K562 (cell line): Measurements from ENCODE around the gene MRPS18B. TPM values are rescaled to one million over a fixed set of nuclear protein-coding genes. Genes with fewer than 3 reads are reported as not detected.
A peak's percentile ranks its signal among the peaks of the same experiment; 100 is the strongest.

ENCODE experiments used
- ATF1 ChIP-seq, 2 experiments: fragments of 450-650 bp in 1 of 2; IDR thresholded peaks; 2 replicates each; pipeline ENCODE4 v1.6.1; 2016; ENCODE audit warnings: missing compliant biosample characterization in 1 of 2, missing genetic modification characterization in 1 of 2
- ATF7 ChIP-seq: fragments of 450-650 bp; IDR thresholded peaks from 2 replicates; pipeline ENCODE4 v1.7.1; 2014; ENCODE audit warnings: mild to moderate bottlenecking, moderate library complexity
- BCL6 ChIP-seq: fragments of 250-450 bp; sonication (Bioruptor Pico); IDR thresholded peaks from 2 replicates; pipeline ENCODE4 v1.4.0; 2020
- CBFA2T3 ChIP-seq: fragments of 450-650 bp; IDR thresholded peaks from 2 replicates; pipeline ENCODE4 v1.6.1; 2017
- ESRRA ChIP-seq: fragments of 450-650 bp; IDR thresholded peaks from 2 replicates; pipeline ENCODE4 v1.6.1; 2014; ENCODE audit warnings: low read depth, mild to moderate bottlenecking, moderate library complexity, borderline replicate concordance
- HDAC1 ChIP-seq, 2 experiments: fragments of 450-650 bp; IDR thresholded peaks; 2 replicates each; pipeline ENCODE4 v1.6.1; 2016 to 2017; ENCODE audit warnings: inconsistent platforms in 1 of 2, mild to moderate bottlenecking in 1 of 2, moderate library complexity in 1 of 2
- HLTF ChIP-seq: fragments of 450-650 bp; IDR thresholded peaks from 2 replicates; pipeline ENCODE4 v1.6.1; 2016
- MEIS2 ChIP-seq: fragments of 450-650 bp; IDR thresholded peaks from 2 replicates; pipeline ENCODE4 v1.6.1; 2014; ENCODE audit warnings: mild to moderate bottlenecking; ENCODE audit not compliant: partially characterized antibody
- MTA1 ChIP-seq: fragments of 450-650 bp; IDR thresholded peaks from 2 replicates; pipeline ENCODE4 v1.6.1; 2017; ENCODE audit warnings: borderline replicate concordance
- MTA2 ChIP-seq: fragments of 450-650 bp; IDR thresholded peaks from 2 replicates; pipeline ENCODE4 v1.6.1; 2016; ENCODE audit warnings: low read depth
- NCOA1 ChIP-seq: fragments of 450-650 bp; IDR thresholded peaks from 2 replicates; pipeline ENCODE4 v1.6.1; 2016; ENCODE audit warnings: low read depth
- SETDB1 ChIP-seq: IDR thresholded peaks from one replicate; pipeline ENCODE4 v1.6.1; 2012; ENCODE audit warnings: low read length, control low read depth, inconsistent platforms
- SIN3B ChIP-seq: fragments of 450-650 bp; IDR thresholded peaks from 2 replicates; pipeline ENCODE4 v1.6.1; 2017; ENCODE audit warnings: low read depth, mild to moderate bottlenecking, moderate library complexity
- SMARCB1 ChIP-seq: IDR thresholded peaks from 2 replicates; pipeline ENCODE4 v1.6.1; 2011; ENCODE audit warnings: improper control_type of control experiment, low read depth; ENCODE audit not compliant: insufficient read length
- SRSF3 ChIP-seq: fragments of 200-400 bp; formaldehyde crosslinking; IDR thresholded peaks from 2 replicates; pipeline ENCODE4 v1.6.1; 2016; ENCODE audit warnings: mild to moderate bottlenecking, low read length, moderate library complexity; ENCODE audit not compliant: insufficient read depth
- STAT5B ChIP-seq: fragments of 250-450 bp; sonication (Bioruptor Pico); IDR thresholded peaks from 2 replicates; pipeline ENCODE4 v1.8.0; 2021; ENCODE audit warnings: mild to moderate bottlenecking, inconsistent platforms
- TSC22D4 ChIP-seq: fragments of 450-650 bp; IDR thresholded peaks from 2 replicates; pipeline ENCODE4 v1.6.1; 2016; ENCODE audit warnings: missing genetic modification characterization, missing biosample characterization, control low read depth
- U2AF1 ChIP-seq: fragments of 200-400 bp; formaldehyde crosslinking; optimal IDR thresholded peaks from 2 replicates; pipeline ENCODE3; 2017; ENCODE audit warnings: mild to moderate bottlenecking, low read depth, low read length, moderate library complexity
- ZNF23 ChIP-seq: fragments of 250-450 bp; sonication (Bioruptor Pico); IDR thresholded peaks from 2 replicates; pipeline ENCODE4 v1.4.0; 2020; ENCODE audit warnings: mild to moderate bottlenecking
- ZNF232 ChIP-seq: sonication (generic); formaldehyde crosslinking; IDR thresholded peaks from 2 replicates; pipeline ENCODE4 v1.8.0; 2022; ENCODE audit warnings: mild to moderate bottlenecking, missing genetic modification reagents
- ZNF263 ChIP-seq: sonication (generic); formaldehyde crosslinking; IDR thresholded peaks from 2 replicates; pipeline ENCODE4 v1.8.0; 2022; ENCODE audit warnings: mild to moderate bottlenecking, missing genetic modification reagents, borderline replicate concordance
- polyA plus RNA-seq, 8 experiments: library from polyadenylated mRNA; depleted of rRNA in 4 of 8; stranded (reverse) in 5 of 8; unstranded in 3 of 8; fragments of >200 nt; fragmentation: Nextera tagmentation in 2 of 8; fragmentation: Illumina TruSeq in 1 of 8; extraction: Ambion mirVana in 2 of 8; extraction: Trizol in 1 of 8; gene quantifications; 2 replicates each; pipeline versions ENCODE4 v1.2.1 to v1.2.3, GENCODE V29; 2011 to 2014; ENCODE audit warnings: inconsistent platforms in 1 of 8, missing spikeins in 1 of 8
- total RNA-seq, 7 experiments: library from RNA; depleted of rRNA in 6 of 7; stranded (reverse); fragments of >200 nt in 6 of 7; fragmentation: Illumina TruSeq in 2 of 7; extraction: Trizol in 2 of 7; gene quantifications; 2 replicates each; pipeline versions ENCODE4 v1.2.1 to v1.2.3, GENCODE V29; 2011 to 2021; ENCODE audit warnings: low replicate concordance in 1 of 7
- TF ChIP-seq, protein P1 (sequence below), 2 experiments: fragments of 450-650 bp in 1 of 2; IDR thresholded peaks; 2 replicates each; pipeline ENCODE4 v1.6.1; 2011 to 2017; ENCODE audit warnings: low read depth in 2 of 2, antibody characterized with exemption in 1 of 2, borderline replicate concordance in 1 of 2, low read length in 1 of 2, mild to moderate bottlenecking in 1 of 2, mixed read lengths in 1 of 2; ENCODE audit not compliant: control insufficient read depth in 1 of 2
- TF ChIP-seq, protein P2 (sequence below): fragments of 250-450 bp; sonication (Bioruptor Pico); IDR thresholded peaks from 2 replicates; pipeline ENCODE4 v1.5.0; 2020; ENCODE audit warnings: mild to moderate bottlenecking
- TF ChIP-seq, protein P3 (sequence below): fragments of 450-650 bp; IDR thresholded peaks from 2 replicates; pipeline ENCODE4 v1.7.0; 2016; ENCODE audit warnings: borderline replicate concordance

The MRPS18B gene
- total and polyA plus RNA-seq, 9 of the 15 experiments (the other 6 are each of a cell fraction or from before 2014, with no cell fraction given), result 132 to 383 (median 178) TPM

DNA sequence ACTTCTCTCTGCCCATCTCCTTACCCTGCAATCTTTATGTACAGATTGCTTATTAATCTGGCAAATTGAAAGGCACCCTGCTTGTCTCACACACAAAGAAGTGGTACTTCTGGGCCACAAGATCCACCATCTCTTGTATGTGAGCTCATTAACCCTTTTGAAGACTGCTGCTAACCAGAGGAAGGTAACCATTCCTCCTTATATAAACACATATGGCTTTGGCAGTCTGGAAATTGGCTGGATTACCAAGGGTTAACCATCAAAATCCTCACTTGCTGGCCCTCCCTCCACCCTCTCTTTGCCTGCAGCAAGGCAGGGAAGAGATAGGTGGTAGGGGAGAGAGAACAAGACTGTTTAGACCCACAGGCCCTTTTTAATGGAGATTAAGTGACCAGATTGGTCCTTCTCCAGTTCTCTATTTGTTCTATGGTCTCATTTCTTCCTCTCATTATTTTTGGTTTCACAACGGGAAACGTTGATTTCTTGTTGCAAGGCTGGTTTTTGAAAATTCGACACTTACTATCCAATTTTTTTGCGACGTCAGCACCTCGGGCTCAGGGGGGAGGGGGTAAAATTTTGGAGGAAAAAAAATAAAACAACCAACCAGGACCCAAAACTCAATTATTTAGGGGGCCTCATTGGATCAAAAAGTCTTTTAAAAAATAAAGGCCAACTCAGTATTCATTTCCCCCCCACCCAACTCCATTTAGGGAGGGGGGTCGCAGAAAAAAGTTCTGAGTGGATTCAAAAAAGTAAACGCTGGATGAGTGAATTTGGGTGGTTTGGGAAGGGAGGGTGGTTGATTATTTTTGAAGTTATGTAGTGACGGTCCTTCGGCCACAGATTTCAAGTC, 1.5 kb upstream of the MRPS18B start (continued):
- TF ChIP-seq ESRRA (no peak), ZNF263 (CRISPR knock-in tag) (no peak), MTA1 (no peak), BCL6 (CRISPR knock-in tag) (peak; percentile 4; the same call in 1 of the 2 replicates), NCOA1 (0 out of 2 replicates have a peak, but pooled peaks have one; percentile 29), ZNF23 (no peak), TSC22D4 (tag) (no peak), SRSF3 (no peak), HDAC1 (IDR thresholded peaks at IDR 0.05) (0 out of 4 replicates have a peak, but pooled peaks of 1 of the 2 experiments have one; percentile 11), SETDB1 (no peak), MTA2 (no peak), SMARCB1 (no peak), STAT5B (no peak), U2AF1 (no peak), MEIS2 (no peak), ZNF232 (no peak), CBFA2T3 (no peak), HLTF (no peak), SIN3B (no peak; the same call in 1 of the 2 replicates), ATF7 (peak; percentile 21; the same call in 1 of the 2 replicates), ATF1 (CRISPR knock-in tag; IDR thresholded peaks at IDR 0.05) (no peak), ATF1 (tag; IDR thresholded peaks at IDR 0.05) (no peak)
- TF ChIP-seq, protein P1, sequence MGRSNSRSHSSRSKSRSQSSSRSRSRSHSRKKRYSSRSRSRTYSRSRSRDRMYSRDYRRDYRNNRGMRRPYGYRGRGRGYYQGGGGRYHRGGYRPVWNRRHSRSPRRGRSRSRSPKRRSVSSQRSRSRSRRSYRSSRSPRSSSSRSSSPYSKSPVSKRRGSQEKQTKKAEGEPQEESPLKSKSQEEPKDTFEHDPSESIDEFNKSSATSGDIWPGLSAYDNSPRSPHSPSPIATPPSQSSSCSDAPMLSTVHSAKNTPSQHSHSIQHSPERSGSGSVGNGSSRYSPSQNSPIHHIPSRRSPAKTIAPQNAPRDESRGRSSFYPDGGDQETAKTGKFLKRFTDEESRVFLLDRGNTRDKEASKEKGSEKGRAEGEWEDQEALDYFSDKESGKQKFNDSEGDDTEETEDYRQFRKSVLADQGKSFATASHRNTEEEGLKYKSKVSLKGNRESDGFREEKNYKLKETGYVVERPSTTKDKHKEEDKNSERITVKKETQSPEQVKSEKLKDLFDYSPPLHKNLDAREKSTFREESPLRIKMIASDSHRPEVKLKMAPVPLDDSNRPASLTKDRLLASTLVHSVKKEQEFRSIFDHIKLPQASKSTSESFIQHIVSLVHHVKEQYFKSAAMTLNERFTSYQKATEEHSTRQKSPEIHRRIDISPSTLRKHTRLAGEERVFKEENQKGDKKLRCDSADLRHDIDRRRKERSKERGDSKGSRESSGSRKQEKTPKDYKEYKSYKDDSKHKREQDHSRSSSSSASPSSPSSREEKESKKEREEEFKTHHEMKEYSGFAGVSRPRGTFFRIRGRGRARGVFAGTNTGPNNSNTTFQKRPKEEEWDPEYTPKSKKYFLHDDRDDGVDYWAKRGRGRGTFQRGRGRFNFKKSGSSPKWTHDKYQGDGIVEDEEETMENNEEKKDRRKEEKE (IDR thresholded peaks at IDR 0.05; ENCODE audit: borderline replicate concordance in 1 of 2, control insufficient read depth in 1 of 2, low read depth in 2 of 2, low read length in 1 of 2), result peak in 1 of 2 experiments; percentile 65; a peak in 2 of 4 replicates
- TF ChIP-seq, protein P2, sequence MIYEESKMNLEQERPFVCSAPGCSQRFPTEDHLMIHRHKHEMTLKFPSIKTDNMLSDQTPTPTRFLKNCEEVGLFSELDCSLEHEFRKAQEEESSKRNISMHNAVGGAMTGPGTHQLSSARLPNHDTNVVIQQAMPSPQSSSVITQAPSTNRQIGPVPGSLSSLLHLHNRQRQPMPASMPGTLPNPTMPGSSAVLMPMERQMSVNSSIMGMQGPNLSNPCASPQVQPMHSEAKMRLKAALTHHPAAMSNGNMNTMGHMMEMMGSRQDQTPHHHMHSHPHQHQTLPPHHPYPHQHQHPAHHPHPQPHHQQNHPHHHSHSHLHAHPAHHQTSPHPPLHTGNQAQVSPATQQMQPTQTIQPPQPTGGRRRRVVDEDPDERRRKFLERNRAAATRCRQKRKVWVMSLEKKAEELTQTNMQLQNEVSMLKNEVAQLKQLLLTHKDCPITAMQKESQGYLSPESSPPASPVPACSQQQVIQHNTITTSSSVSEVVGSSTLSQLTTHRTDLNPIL (CRISPR knock-in tag), result 0 out of 2 replicates have a peak, but pooled peaks have one; percentile 11
- TF ChIP-seq, protein P3, sequence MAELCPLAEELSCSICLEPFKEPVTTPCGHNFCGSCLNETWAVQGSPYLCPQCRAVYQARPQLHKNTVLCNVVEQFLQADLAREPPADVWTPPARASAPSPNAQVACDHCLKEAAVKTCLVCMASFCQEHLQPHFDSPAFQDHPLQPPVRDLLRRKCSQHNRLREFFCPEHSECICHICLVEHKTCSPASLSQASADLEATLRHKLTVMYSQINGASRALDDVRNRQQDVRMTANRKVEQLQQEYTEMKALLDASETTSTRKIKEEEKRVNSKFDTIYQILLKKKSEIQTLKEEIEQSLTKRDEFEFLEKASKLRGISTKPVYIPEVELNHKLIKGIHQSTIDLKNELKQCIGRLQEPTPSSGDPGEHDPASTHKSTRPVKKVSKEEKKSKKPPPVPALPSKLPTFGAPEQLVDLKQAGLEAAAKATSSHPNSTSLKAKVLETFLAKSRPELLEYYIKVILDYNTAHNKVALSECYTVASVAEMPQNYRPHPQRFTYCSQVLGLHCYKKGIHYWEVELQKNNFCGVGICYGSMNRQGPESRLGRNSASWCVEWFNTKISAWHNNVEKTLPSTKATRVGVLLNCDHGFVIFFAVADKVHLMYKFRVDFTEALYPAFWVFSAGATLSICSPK, result no peak; the same call in 1 of the 2 replicates
